Medulla oblongata (tissue), 1 donor: ENCODE results near the gene HIVEP2.

Experiments used
- DNase-seq: peaks from one replicate; pipeline ENCODE4 v3.0.0-alpha.2; 2015; ENCODE audit errors: extremely low spot score

Gene HIVEP2

DNA sequence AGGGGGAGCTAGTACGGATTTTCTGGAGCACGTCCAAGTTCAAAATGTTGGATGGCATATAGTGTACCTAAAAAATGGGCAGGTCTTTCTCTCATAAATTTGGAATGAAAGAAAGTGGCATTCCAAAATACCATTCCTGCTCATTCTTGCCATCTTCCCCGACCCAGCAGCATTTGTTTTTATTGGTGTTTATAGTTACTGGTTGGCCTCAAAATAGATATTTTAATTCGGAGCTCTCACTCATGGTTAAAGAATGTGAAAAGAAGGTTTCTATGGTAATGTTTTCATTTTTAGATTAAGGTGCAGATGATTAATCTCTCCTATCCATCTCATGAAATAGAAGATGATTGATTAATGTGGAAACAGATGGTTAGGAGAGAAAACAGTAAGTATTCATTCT lies 204.5 kb downstream of the HIVEP2 start:
- DNase-seq, result no peak

DNA sequence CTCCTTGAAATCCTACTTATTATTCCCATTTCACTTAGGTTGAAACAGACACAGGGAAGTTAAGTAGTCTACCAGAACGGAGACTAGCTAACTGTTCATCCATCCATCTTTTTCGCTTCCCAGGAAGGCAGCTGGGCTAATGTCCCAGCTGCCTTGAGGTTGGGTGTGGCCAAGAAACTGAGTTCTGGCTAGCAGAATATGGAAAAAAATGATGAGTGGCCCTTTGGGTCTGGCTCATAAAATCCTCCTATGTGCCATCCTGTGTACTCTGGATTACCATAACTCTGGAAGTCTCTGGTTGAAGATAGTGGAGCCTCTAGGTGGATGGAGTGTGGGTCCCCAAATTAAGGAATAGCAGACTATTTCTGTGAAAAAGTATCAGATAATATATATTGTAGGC lies 206.2 kb downstream of the HIVEP2 start:
- DNase-seq, result no peak

DNA sequence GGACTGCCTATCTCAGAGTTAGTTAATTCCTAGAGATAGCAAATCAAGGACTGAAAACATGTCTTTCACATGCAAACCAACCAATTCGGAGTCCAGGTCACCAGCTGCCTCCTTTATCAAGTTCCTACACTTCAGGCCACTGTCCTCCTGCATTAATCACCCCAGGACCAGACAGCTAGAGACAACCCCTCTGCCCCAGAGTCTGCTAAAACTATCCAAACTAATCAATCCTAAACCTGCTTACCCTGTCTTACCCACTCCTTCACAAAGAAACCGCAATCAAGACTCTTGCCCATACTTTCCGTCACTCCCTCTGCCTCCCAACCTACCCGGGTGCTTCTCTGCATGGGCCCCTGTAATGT lies 207.0 kb downstream of the HIVEP2 start:
- no peak for DNase-seq

DNA sequence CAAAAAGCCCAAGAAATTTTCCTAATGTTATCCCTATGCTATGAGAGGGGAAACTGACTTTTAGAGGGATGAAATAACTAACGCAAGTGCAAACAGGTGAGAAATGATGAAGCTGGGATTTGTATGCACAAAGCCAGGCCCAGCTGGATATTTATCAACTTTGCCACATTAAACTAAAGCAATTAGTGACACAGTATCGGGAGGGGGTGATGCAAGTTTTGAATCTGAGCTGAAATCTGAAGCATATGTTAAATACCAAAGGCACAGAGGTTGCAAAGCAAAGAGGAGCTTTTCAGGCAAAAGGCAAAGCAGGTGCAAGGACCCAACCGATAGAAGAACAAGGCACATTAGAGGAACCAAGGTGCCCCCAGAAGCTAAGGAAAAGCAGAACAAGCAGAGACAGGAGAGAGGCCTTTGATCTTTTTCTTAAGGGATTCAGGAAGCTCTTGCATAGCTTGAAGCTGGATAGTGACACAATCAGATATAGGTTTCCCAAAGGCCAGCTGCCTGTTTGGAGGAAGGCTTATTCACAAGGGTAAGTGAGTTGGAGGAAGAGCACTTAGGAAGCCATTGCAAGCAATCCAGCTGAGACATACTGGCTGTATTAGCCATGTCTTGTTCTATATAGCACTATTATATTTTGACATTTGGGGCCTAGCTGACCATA lies 207.5 kb downstream of the HIVEP2 start:
- DNase-seq, result no peak

DNA sequence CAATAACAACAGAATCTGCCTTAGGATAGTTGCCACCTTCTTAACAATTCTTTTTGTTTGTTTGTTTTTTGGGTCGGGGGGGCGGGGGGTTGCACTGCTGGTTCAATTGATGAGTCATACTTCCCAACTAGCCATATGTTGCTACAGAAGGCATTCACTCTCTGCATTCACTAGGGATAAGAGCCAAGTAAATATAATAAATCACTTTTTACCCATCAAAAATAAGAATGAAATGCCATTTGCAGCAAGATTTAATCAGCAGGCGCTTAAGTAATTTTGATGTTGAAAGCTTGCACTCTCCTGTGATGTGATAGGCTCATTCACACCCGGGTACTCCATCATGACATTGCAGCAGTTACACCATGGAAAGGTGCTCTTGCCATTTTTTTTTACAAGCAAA lies 209.8 kb downstream of the HIVEP2 start:
- DNase-seq, result no peak

DNA sequence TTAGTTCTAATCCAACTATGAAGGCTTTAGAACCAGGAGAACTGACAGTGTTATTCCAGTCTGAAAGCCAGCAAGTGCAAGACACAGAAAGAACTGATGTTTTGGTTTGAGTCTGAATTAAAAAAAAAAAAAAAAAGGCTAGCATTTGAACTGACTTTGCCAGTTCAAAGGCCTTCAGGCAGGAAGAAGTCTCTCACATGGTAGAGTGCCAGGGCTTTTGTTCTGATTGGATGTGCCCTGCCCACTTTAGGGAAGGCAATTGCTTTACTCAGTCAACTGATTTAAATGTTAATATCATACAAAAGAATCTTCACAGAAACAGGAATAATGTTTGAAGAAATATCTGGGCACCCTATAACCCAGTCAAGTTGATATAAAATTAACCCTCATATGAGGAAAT lies 212.2 kb downstream of the HIVEP2 start:
- no peak for DNase-seq

DNA sequence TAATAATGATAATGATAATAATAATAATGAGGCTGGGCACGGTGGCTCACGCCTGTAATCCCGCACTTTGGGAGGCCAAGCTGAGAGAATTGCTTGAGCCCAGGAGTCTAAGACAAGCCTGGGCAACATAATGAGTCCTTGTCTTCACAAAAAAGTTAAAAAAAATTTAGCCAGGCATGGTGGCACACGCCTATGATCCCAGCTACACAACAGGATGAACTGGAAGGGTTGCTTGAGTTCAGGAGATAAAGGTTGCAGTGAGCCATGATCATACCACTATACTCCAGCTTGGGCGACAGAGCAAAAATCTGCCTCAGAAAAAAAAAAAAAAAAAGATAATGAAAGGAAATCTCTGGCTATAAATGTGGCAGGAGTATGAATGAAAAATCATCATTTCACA lies 213.4 kb downstream of the HIVEP2 start:
- no peak for DNase-seq

DNA sequence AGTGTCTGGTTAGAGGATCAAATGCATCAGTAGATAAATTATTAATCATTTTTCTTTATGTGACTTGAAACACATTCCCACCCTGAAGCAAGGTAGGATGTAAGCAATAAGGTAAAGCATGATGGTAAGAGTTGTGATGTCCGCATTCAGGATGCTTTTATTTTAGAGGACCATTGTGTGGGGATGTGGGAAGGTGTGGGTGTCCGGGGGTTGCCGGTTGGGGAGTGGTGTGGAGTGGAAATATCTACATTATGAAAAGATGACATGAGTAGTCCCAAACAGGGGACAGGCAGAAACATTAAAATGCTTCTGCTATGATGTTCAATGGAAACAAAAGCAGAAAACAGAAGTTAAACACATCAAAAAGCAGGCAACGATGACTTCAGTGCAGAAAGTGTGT lies 215.4 kb downstream of the HIVEP2 start:
- DNase-seq, result no peak

DNA sequence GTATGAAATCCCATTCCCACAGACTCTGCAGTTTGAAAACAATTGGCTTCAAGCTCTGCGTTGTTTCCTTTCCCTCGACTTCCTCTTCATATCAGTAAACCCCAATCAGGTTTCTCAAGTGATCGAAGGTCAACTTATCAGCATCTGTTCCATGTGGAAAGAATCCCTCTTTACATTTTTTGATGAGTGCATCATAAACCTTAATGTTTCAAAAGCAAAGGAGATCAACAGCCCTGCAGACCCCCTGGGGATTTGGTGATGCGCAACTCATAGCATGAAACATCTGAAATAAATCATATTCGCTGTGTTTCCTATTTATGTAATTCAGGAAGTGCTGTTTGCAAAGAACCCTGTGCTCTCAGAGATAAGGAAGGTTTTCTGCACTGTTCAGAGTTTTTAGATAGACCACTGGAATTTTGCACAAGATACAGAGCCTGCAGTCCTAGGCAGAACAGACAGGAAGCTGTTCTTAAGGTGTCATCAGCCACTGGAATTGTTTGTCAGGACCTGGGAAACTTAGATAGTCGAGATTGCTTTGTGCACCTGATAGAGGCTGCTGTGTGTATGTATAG lies 216.0 kb downstream of the HIVEP2 start:
- no peak for DNase-seq

DNA sequence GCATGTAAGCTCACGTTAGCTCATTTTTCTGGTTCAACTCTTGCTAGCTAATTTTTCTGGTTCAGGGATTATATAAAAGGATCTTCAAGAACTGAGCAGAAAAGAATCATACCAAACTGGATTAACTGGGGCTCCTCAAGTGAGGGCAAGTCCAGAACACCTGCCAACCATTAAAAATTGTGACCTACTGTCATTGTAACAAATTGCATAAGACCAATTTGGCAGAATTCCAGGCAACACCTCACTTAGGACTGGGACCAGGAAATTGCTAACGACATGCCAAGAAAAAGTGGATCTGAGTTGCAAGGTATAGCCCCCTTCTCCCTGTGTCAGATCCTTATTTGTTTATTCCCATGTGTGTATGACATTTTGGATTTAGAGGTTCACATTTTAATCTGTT lies 216.6 kb downstream of the HIVEP2 start:
- DNase-seq, result no peak

DNA sequence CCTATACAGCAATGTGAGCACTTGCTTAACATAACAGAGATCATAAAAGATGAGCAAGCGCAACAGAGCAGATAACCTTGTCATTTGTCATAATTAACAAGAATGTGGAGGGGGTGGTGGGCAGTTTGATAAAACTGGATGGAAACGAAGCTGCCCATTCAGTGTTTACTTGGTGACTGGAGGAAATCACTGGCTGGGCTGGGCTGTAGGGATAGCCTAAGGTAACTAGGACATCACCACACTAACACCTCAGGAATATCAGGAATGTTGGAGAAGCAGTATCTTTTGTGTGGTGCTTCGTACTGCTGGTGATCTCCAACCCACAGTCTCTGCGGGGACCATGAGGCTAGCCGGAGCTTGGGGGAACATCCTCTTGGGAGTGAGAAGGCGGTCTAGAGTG lies 218.4 kb downstream of the HIVEP2 start:
- DNase-seq, result no peak

DNA sequence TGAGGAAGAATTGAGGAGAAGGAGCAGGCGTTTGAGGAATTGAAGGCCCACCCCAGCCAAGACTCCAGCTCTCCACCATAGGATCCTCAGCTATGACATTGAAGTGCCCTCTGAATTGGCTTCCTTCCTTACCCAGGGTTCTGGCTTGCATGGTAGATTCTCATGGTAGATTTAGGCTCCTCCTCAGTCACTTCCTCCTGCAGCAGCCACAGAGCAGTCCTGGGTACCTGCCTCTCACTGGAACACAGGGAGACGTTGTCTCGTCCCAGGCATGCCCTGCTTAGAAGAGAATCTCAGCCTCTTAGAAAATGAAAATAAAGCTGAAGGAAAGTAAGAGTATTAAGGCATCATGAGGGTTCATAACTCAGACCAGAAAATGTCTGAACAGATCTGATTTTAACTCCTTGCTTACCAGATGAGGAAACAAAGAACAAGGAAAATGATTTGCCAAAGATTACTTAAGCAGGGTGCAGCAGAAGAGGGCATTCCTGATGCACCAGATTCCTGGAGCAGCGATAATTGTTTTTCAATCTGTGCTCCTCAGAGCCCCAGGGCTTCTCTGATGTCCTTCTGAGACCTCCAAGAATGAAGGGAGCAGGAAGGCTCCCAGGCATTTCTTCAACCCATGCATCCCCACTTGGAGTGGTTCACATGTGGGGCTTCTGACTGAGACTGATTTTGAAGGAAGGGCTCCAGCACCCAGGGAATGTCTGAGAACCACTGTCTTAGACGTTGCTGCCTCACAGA lies 219.8 kb downstream of the HIVEP2 start:
- no peak for DNase-seq

DNA sequence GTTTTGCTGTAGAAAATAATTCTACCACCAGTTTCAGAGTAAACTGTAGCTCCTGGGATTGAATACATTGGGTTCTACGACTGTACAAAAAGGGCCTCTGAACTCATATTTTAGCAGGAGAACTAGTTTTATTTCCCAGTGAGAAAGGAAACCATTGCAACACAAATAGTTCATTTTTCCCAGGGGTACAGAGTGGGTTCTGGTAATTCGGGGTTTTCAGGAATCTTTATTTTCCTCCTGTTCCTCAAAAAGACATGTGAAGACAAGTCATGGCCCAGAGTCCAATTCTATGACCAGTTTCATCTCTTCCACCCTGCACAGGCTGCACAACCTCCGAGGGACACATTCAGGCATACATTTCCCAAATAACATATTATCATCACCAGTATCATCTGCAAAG lies 222.1 kb downstream of the HIVEP2 start:
- no peak for DNase-seq

DNA sequence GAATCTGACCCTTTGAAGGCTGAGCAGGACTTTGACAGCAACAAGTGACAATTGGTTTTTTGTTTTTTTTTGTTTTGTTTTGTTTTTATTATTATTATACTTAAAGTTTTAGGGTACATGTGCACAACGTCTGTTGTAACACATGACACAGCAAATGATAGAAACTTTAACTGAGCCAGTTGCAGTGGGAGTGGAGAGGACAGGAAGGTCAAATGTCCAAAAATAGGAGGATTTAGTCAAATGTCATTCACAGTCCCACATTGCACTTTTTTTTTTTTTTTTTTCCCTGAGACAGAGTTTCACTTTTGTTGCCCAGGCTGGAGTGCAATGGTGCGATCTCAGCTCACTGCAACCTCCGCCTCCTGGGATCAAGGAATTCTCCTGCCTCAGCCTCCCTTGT lies 223.0 kb downstream of the HIVEP2 start:
- DNase-seq, result no peak

DNA sequence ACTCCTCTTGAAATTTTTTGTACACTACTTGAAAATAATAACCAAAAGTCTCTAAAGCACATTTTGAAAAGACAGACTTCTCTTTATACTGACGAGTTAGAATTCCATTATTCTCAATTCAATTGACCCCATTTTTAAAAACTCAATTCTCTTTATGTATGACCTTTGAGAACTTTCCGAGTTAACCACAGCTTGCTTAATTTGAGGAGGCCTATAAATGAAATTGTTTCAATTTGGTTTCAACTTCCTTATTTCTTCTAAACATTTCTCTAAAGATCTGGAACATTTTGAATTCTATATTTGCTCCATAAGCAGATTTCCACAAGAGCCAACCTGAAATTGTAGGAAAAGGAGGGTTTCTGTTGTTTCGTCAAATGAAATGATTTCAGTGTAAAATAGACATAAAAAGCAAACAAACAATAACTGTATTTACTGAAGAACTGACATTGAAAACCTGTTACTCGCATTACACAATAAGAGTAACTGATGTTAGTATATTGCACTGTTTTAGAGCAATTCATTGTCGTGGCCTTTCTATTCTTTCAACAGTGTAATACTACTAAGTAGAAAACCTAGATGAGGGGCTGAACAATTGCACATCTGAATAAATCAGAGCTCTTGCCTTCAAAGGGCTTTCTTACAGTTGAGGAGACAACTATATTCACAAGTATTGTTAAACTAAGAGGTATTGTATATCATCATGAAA lies 223.6 kb downstream of the HIVEP2 start:
- no peak for DNase-seq

DNA sequence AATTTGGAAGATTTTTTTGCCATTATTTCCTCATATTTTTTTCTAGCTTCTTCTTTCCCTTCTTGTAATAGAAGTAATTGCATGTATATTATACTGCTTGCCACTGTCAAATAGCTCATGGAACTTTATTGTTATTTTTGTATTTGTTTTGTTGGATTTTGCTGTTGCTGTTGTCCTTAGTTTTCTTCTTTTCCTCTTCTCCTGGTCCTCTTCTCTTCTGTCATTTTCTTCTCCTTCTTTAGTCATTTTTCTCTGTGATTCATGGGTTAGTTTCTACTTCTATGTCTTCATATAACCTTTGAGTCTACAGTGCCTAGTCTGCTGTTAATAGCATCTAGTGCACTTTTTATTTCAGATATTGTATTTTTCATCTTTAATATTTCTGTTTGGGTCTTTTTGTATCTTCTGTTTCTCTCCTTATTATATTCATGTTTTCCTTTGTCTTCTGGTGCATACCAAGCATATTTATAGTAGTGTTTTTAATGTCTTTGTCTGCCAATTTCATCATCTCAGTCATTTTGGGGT lies 226.2 kb downstream of the HIVEP2 start:
- no peak for DNase-seq

DNA sequence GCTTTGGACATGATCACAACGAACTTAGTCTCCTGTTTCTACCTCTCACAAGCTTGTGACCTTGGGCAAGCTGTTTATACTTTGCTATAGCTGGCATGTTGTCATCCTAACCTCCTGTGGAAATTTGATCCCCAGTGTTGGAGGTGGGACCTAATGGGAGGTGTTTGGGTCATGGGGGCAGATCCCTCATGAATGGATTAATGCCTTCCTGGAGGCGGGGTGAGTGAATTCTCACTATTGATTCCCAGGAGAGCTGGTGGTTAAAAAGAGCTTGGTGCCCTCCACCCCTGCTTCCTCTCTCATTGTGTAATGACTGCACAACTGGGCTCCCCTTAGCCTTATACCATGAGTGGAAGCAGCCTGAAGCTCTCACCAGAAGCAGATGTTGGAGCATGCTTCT lies 228.9 kb downstream of the HIVEP2 start:
- DNase-seq, result no peak

DNA sequence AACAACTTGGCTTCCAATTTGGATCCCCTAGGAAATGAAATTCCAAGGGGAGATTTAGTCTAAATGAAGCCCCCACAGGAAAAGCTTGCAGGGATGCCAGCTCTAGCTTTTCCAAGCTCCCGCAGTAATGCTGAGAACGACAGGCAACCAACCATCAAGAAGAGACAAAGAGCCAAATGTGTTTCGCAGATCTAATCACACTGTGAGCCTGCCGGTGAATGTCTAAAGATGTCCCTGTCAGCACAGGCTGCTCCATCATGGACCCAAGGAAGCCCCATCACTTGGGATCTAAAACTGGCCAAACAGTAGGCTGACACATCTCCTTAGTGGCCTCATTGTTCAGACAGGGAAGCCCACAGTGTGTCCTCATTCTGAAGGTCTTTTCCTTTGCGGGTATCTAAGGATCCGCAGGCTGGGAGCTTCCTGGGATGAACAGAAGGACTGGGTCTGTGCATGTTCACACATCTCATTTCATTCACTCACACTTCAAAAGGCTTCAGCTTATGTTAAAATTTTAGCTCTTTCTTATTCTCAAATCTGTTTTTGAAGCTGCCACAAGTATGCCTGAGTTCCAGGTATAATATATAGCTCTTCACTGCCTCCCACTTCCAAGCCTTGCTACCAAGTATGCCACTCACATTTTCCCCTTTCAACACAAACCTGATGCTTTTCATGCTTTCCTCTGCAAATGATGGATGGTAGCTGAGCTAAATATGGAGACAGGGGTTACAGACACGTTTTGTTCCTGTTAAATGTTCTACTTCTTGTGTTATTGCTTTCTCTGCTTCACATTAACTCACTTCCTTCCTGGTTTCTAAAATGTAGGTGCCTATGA lies 229.8 kb downstream of the HIVEP2 start:
- DNase-seq, result no peak

DNA sequence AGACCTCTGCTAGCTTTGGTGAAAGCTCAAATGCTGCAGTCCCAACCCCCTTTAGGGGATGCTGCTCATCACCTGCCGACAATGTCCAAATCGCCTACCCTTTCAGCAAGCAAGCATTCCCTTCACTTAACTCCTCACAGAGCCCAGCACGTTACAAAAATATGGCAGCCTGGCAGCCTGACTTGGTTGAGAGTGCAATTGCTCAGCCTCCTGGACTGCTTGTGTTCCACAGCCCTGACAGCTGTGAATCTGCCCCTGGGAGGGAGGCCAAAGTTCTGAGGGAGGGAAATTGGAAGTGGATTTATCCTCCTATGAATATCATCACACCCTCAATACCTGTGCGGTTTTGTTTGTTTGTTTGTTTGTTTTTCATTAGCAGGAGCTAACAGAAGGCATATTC lies 231.0 kb downstream of the HIVEP2 start:
- no peak for DNase-seq

DNA sequence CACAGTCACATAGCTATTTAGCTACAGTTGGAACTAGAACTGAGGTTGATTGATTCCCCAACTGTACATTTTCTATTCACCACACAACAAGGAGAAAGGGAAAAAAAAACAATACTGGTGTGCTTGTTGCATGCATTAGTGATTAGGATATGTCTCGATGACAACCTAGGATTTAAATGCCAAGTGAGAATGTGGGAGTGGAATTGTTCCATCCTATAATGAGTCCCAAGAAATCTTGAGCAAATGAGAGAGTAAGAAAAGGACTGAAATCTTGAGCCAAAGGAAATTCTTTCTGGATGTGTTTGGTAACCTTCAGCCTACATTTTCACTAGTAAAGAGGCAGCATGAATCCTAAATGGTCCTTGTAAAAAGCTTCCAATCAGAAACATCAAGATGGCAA lies 232.7 kb downstream of the HIVEP2 start:
- DNase-seq, result no peak

DNA sequence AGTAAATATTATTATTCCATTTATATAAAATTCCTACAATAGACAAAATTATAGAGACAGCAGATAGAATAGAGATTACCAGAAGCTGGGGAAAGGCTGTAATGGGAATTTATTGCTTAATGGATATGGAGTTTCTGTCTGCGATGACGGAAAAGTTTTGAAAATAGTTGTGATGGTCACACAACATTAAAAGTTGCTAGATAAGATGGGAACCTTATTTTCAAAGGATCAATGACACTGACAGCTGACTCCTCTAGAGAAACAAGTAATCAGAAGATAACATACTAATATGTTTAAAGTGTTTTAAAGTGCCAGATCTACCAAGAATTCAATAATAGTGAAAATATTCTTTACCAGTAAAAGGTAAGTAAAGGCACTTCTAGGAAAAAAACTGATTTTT lies 236.3 kb downstream of the HIVEP2 start:
- DNase-seq, result no peak

DNA sequence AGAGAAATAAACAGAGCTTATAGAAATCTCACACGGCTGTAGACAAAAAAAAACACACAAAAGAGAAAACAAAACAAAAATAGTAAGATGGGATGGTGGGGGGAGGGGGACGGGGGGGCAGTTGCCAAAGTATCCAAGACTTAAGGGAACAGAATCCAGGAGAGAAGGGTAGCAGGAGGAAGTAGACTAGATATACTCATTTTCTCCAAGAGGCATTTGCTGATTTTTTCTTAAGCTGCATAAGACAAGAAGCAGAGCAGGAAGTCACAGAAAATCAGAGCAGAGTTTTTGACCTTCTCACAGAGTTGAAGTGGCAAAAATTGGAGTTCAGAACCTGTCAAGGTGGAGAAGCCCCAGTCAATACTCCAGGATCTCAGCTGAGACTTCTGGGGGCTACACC lies 237.7 kb downstream of the HIVEP2 start:
- DNase-seq, result no peak
